Muscle layer of duodenum (tissue), 2 donors: ENCODE data around the gene PNCK.

Experiments
- H3K27ac ChIP-seq: one replicate; pipeline ENCODE4 v1.7.0; 2013; ENCODE audit warnings: mild to moderate bottlenecking, low read length
- H3K27me3 ChIP-seq: one replicate; pipeline ENCODE4 v1.7.0; 2013; ENCODE audit warnings: low read depth, mild to moderate bottlenecking, control low read depth, low read length
- H3K36me3 ChIP-seq, 2 donors: one replicate each; pipeline ENCODE4 v1.7.0; 2013; ENCODE audit warnings: low read length in 2 of 2, control low read depth in 1 of 2, mild to moderate bottlenecking in 1 of 2; ENCODE audit not compliant: insufficient read depth in 2 of 2, control insufficient read depth in 1 of 2
- H3K4me1 ChIP-seq, 2 donors: one replicate each; pipeline ENCODE4 v1.7.0; 2013; ENCODE audit warnings: low read length in 2 of 2, mild to moderate bottlenecking in 2 of 2, control low read depth in 1 of 2, moderate library complexity in 1 of 2; ENCODE audit not compliant: insufficient read depth in 2 of 2, control insufficient read depth in 1 of 2
- H3K4me3 ChIP-seq, 2 donors: one replicate each; pipeline ENCODE4 v1.7.0; 2013; ENCODE audit warnings: low read length in 2 of 2, low read depth in 1 of 2, mild to moderate bottlenecking in 1 of 2
- H3K9me3 ChIP-seq, 2 donors: one replicate each; pipeline ENCODE4 v1.7.0; 2013; ENCODE audit warnings: low read length in 2 of 2, control low read depth in 1 of 2, mild to moderate bottlenecking in 1 of 2; ENCODE audit not compliant: control insufficient read depth in 1 of 2
- donor health status: healthy.

PNCK gene

GRCh38 chrX:153649178-153649914 is 24.3 kb downstream of the PNCK start:
- Histone ChIP-seq H3K36me3 (no peaks in the 10 kb centered on the region), H3K27me3 (peaks cover 4% of the 10 kb centered on the region), H3K9me3 (peaks cover 0 to 8% of the 10 kb centered on the region in 2 donors), H3K4me3 (no peak overlapping the region), H3K27ac (no peak overlapping the region), H3K4me1 (peaks cover 0 to 20% of the 10 kb centered on the region in 2 donors)

- H3K4me1 ChIP-seq = peaks cover 0 to 25% of the 10 kb centered on the region in 2 donors
- no peak overlapping the region for H3K27ac ChIP-seq
- H3K27me3 ChIP-seq = peaks cover 4% of the 10 kb centered on the region
- peaks cover 0 to 1% of the 10 kb centered on the region in 2 donors for H3K9me3 ChIP-seq
- no peaks in the 10 kb centered on the region for H3K36me3 ChIP-seq
- H3K4me3 ChIP-seq = no peak overlapping the region
These were observed 25.0 kb downstream of the PNCK start for GRCh38 chrX:153648358-153649177.

- H3K27me3 ChIP-seq = peaks cover 10% of the 10 kb centered on the region
- H3K4me3 ChIP-seq = peak overlapping the region in 1 of 2 donors; percentile 8
- H3K9me3 ChIP-seq = no peaks in the 10 kb centered on the region
- H3K36me3 ChIP-seq = no peaks in the 10 kb centered on the region
- H3K27ac ChIP-seq = no peak overlapping the region
- peaks cover 0 to 31% of the 10 kb centered on the region in 2 donors for H3K4me1 ChIP-seq
These were observed 25.9 kb downstream of the PNCK start for GRCh38 chrX:153647461-153648357.

- Histone ChIP-seq H3K9me3 (no peaks in the 10 kb centered on the region), H3K4me3 (peak within 1 kb of the TSS in 1 of 2 donors; percentile 8), H3K36me3 (no peaks in the 10 kb centered on the region), H3K27ac (no peak within 1 kb of the TSS), H3K27me3 (peaks cover 13% of the 10 kb centered on the region), H3K4me1 (peaks cover 0 to 34% of the 10 kb centered on the region in 2 donors)
These were observed 26.8 kb downstream of the PNCK start, which contains the start of gene DUSP9 for GRCh38 chrX:153646620-153647373. Gene DUSP9 (plus strand): TSS chrX:153647203. CDS start chrX:153647954, 751 bp downstream.

DNA sequence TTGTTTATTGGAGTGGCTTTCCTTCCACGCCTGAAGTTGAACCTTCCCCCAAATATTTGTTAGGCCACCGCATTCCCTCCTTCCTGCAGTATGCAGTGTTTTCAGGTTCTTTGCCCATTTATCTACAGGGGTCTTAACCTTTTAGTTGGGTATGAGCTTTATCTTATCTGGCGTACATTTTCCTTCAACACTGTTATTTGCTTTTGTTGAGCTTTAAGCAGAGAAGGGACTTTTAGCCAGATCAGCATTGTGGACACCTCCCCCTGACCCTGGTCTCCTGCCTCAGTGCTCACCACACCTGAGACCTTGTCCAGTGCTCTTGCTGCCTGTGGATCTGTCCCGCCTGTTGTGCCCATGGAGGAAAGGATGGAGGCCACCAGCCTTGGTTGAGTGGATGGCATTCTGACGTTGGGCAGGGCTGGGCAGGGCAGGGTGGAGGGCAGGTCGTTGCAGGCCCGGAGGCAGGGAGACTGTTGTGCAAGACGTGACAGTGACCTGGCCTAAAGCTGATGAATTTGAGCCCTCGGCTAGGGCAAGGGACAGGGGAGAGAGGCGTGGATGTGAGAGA is 27.6 kb downstream of the PNCK start:
- Histone ChIP-seq H3K36me3 (no peaks in the 10 kb centered on the region), H3K27me3 (peaks cover 19% of the 10 kb centered on the region), H3K27ac (no peak overlapping the region), H3K4me3 (no peak overlapping the region), H3K4me1 (peaks cover 0 to 37% of the 10 kb centered on the region in 2 donors), H3K9me3 (no peaks in the 10 kb centered on the region)

GRCh38 chrX:153645151-153645550 is 28.5 kb downstream of the PNCK start:
- no peak overlapping the region for H3K4me3 ChIP-seq
- H3K9me3 ChIP-seq = no peaks in the 10 kb centered on the region
- no peaks in the 10 kb centered on the region for H3K36me3 ChIP-seq
- peaks cover 19% of the 10 kb centered on the region for H3K27me3 ChIP-seq
- H3K27ac ChIP-seq = no peak overlapping the region
- peaks cover 0 to 37% of the 10 kb centered on the region in 2 donors for H3K4me1 ChIP-seq

DNA sequence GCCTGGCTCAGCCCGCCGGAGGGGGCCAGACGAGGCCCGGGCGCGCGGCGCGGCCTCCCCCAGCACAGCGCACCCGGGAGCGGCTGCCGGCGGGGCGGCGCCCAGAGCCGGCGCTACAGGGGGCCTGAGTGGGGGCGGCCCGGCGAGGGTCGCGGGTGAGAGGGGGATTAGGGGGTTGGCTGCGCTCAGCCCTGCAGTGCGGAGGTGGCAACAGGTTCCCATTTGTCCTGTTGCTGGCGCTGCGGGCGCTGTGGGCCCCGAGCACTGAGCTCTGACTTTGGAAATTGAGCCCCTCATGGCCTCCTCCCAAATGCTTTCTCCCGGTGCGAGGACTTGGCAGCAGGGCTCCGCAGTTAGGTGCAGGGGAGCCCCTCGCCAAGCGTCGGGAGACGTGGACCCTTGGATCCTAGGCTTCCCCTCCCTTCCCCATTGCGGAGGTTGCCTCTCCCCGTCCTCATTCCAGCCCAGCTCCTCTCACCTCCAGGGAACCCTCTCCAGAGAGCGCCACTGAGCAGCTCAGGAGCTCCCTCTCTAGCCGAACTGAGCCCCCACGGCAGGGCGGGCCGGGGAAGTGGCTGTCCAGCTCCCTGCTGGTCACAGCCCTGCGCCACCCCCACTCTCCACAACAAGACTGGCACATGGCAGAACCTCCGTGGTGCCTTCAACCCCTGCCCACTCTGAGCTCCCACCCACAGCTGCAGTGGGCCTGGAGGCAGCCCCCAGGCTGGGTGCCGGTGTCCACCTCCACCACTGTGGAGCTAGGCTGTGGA is 29.1 kb downstream of the PNCK start:
- H3K27me3 ChIP-seq = peaks cover 19% of the 10 kb centered on the region
- H3K9me3 ChIP-seq = no peaks in the 10 kb centered on the region
- H3K4me1 ChIP-seq = peaks cover 0 to 37% of the 10 kb centered on the region in 2 donors
- H3K4me3 ChIP-seq = no peak overlapping the region
- no peak overlapping the region for H3K27ac ChIP-seq
- no peaks in the 10 kb centered on the region for H3K36me3 ChIP-seq

DNA sequence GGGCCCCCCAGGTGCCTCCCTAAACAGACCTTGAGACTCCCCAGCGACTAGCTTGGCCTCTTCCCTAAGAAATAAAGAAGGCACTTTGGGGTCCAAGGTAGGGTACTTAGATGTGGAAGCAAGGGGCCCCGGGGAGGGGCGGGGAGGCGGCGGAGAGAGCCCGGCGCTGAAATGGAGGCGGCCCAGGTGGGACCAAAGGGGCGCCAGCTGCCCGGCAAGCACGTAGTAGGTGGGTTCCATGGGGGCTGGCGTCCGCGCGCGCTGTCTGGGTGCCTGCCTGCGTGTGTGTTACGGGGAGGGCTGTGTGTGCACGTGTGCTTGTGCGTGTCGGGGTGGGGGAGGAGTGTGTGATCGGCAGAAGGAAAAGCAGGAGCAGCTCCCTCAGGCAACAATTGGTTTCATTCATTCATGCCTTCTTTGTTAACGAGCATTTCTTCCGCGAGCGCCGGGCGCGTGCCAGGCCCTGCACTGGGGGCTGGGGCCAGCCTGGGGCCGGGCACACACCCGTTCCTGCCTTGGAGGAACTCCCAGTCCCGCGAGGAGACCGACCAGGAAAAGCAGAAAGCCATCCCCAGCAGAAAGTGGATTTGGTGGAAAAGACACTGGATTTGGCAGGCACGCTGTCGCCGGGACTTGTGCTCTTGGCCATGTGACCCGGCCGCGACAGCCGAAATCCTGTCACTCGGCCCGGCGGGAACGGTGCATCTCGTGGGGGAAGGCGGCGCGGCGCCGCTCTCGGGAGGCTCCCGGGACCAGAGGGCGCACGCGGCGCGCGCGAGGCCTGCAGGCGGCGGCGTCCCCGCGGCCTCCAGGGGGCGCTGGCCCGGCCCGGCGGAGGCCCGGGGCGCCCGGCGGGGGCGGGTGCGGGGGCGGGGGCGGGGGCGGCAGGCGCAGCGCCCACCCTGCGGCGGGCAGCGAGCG is 29.9 kb downstream of the PNCK start:
- H3K4me3 ChIP-seq = no peak overlapping the region
- no peaks in the 10 kb centered on the region for H3K36me3 ChIP-seq
- peaks cover 19% of the 10 kb centered on the region for H3K27me3 ChIP-seq
- no peak overlapping the region for H3K27ac ChIP-seq
- peaks cover 0 to 37% of the 10 kb centered on the region in 2 donors for H3K4me1 ChIP-seq
- H3K9me3 ChIP-seq = no peaks in the 10 kb centered on the region
